ENCODE data around the gene CORO2B.

DNA sequence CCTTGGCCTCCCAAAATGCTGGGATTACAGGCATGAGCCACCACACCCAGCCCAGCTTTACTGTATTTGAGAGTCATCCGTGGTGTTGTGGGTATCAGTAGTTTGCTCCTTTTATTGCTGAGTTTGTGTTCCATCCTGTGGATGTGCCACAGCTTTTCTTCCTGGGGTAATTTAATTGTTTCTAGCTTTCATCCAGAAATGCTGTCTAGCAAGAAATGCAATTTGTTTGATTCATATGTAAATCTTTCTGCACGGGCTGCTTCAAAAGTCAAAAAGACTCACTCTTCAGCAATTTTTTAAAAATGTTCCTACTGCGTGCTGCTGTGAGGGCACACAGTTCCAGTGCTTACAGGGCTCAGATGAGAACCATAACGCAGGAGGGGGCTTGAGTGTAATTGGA is 47.1 kb downstream of the CORO2B start:
- TF ChIP-seq CTCF (IDR thresholded peaks at IDR 0.05): no peak
- TF ChIP-seq POLR2A (IDR thresholded peaks at IDR 0.05): no peak
